ENCODE measurements around the gene TEX48.

TEX48 gene

DNA sequence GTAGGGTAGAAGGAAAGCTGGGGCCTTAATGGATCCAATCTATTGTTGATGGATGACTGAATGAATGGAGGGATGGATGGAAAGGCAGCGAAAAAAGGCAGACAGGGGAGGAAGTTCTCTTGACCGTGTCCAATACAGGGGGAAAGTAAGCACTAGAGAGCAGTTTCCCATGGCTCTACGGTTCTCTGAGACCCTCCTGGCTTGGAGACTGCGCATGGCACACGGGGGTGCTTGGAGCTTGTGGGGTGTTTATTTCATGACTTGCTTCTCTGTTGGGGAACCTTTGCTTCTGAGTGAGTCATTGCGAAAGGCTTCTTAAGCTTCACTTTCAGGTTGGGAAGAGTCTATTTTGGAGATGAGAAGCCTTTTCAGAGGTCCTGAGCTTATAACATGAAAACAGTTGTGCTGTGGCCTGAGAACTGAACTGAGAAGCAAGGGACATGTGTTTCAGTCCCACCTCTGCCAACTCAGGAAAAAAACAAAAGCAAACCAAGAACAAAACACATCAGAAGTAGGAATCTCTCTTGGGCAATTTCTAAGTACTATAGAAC, 12.8 kb upstream of the TEX48 start:
- TF ChIP-seq, protein P1, sequence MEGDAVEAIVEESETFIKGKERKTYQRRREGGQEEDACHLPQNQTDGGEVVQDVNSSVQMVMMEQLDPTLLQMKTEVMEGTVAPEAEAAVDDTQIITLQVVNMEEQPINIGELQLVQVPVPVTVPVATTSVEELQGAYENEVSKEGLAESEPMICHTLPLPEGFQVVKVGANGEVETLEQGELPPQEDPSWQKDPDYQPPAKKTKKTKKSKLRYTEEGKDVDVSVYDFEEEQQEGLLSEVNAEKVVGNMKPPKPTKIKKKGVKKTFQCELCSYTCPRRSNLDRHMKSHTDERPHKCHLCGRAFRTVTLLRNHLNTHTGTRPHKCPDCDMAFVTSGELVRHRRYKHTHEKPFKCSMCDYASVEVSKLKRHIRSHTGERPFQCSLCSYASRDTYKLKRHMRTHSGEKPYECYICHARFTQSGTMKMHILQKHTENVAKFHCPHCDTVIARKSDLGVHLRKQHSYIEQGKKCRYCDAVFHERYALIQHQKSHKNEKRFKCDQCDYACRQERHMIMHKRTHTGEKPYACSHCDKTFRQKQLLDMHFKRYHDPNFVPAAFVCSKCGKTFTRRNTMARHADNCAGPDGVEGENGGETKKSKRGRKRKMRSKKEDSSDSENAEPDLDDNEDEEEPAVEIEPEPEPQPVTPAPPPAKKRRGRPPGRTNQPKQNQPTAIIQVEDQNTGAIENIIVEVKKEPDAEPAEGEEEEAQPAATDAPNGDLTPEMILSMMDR (IDR thresholded peaks at IDR 0.05; ENCODE audit: low read depth, low read length, missing control alignments) = no peak
- DNase-seq (ENCODE audit: low read depth) = peak; percentile 75
- no peak overlapping the region for H3K4me3 ChIP-seq (ENCODE audit: low read depth, low read length)

DNA sequence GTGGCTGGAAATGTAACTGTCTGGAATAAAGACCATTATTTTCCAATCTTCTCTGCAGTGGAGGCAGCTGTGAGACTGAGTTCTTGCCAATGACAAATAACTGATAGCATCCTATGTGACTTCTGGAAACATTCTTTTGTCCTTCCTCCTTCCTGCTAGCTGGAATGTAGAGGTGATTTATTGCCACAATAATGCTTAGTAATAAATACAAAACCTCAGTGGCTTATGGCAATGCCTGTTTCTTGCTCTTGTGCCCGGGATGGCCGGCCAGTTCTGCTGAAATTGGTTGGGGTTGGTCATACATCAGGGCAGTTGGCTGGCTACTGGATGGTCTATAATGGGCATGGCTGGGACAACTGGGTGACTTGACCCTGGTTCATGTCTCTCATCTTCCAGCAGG, 12.2 kb upstream of the TEX48 start:
- TF ChIP-seq, protein P1 (IDR thresholded peaks at IDR 0.05; ENCODE audit: low read depth, low read length, missing control alignments) = no peak
- no peak for DNase-seq (ENCODE audit: low read depth)
- no peak overlapping the region for H3K4me3 ChIP-seq (ENCODE audit: low read depth, low read length)

DNA sequence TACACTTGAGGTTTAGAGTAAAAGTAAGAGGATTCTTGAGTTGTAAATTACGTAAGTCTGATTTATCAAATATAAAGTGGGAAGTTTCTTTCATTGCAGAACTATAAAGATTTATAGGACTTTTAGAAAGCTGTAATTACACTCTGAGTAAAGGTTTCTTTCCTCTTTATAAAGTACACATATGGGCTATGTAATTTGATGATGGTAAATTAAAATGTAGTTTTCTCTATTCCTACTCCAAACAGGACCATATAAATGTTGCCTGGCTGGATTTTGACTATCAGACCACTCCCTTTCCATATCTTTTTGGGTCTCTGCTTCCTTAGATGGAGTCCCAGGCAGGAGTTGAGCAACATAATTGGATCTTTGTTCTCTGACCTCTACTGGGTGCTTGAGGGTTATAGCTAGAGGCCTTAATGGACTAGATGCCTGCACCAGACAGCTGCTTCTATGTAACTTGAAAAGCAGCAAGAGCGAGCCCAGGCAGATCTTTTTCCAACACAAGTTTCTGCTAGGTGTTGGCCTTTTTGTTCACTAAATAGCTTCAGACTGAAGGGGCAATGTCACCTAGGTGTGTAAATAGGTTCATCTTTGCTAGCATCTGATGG, 11.4 kb upstream of the TEX48 start:
- no peak for DNase-seq (ENCODE audit: low read depth)
- H3K4me3 ChIP-seq (ENCODE audit: low read depth, low read length) = no peak overlapping the region
- TF ChIP-seq, protein P1 (IDR thresholded peaks at IDR 0.05; ENCODE audit: low read depth, low read length, missing control alignments) = no peak

DNA sequence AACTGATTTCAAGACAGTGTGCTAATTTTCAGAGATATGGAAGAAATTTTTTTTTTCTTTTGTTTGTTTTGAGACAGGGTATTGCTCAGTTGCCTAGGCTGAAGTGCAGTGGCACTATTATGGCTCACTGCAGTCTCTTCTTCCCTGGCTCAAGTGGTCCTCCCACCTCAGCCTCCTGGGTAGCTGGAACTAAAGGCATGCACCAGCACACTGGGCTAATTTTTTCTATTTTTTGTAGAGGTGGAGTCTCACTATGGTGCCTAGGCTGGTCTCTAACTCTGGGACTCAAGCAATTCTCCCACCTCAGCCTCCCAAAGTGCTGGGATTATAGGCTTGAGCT, 9.9 kb upstream of the TEX48 start:
- no peak overlapping the region for H3K4me3 ChIP-seq (ENCODE audit: low read depth, low read length)
- TF ChIP-seq, protein P1 (IDR thresholded peaks at IDR 0.05; ENCODE audit: low read depth, low read length, missing control alignments) = no peak
- DNase-seq (ENCODE audit: low read depth) = no peak

DNA sequence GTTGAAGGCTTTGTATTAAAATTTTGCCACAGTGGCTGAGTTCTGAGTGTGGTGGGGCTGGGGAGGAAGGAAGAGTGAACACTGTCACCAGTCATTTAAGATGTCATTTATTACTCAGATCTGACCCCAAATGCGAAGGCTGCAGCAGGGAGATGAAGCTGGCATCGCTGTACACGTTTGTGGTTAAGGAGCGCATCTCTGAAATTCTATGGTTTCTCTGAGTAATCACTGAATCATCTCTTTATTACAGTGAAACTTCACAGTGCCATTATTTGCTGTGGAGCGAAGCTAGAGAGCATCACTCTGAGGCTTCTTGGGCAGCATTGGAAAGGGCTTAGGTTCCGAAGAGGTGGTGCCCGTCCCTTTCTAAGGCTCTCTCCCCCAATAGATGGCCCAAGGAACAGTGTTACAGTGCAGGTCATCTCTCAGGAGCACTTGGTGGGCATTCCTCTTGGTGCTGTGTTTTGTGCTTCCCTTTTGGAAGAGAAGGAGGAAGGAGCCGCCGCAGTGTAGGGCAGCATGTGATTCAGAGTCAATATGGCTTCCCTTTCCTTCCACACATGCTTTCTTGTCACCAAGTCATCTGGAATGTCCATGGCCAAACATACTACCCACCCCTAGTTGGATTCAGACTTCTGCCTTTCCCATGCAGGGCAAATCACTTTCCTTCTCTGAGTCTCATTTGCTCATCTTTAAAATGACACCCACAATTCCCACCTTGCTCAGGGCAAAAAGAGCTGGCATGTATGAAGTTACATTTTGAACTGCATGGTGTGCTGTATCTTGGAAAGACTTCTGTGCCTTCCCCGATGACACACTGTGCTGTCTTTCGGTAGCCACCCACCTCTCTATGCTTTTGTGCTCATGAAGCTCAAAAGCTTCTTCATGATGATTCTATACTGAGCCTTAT, 9.3 kb upstream of the TEX48 start:
- H3K4me3 ChIP-seq (ENCODE audit: low read depth, low read length) = no peak overlapping the region
- DNase-seq (ENCODE audit: low read depth) = no peak

DNA sequence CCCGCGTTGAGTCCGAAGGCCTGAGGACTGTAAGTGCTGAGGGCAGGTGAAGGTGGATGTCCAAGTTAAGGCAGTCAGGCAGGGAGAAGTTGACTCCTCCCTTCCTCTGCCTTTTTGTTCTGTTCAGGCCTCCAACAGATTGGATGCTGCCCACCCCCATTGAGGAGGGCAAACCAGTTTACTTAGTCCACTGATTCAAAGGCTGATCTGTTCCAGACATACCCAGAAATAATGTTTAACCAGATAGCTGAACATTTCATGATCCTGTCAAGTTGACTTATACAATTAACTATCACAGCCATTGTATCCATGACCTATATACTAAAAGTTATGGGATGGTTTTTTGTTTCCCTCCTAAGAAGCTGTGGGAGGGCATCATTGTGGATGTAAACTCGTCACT, 8.3 kb upstream of the TEX48 start:
- TF ChIP-seq, protein P1 (IDR thresholded peaks at IDR 0.05; ENCODE audit: low read depth, low read length, missing control alignments) = no peak
- no peak overlapping the region for H3K4me3 ChIP-seq (ENCODE audit: low read depth, low read length)
- DNase-seq (ENCODE audit: low read depth) = no peak

More for the DNA sequence above, 9.3 kb upstream of the TEX48 start:
- TF ChIP-seq, protein P1 (IDR thresholded peaks at IDR 0.05; ENCODE audit: low read depth, low read length, missing control alignments) = no peak
